Keratinocyte (primary cell): ENCODE measurements around the gene RASAL2.

Source experiments
- EZH2 ChIP-seq: IDR thresholded peaks from one replicate; pipeline ENCODE4 v1.6.1; 2012; ENCODE audit warnings: inconsistent platforms, mild to moderate bottlenecking, low read length, moderate library complexity
- TF ChIP-seq, protein P1 (sequence below), 3 experiments: IDR thresholded peaks in 1 of 3; conservative IDR thresholded peaks in 1 of 3; optimal IDR thresholded peaks in 1 of 3; 2 replicates in 2 of 3; 3 replicates in 1 of 3; pipeline versions ENCODE3 to v1.5.1; 2011; ENCODE audit warnings: low read length in 3 of 3, mild to moderate bottlenecking in 3 of 3, moderate library complexity in 2 of 3, control low read depth in 1 of 3, inconsistent platforms in 1 of 3; ENCODE audit not compliant: insufficient read depth in 2 of 3; ENCODE audit errors: extremely low read depth in 1 of 3

DNA sequence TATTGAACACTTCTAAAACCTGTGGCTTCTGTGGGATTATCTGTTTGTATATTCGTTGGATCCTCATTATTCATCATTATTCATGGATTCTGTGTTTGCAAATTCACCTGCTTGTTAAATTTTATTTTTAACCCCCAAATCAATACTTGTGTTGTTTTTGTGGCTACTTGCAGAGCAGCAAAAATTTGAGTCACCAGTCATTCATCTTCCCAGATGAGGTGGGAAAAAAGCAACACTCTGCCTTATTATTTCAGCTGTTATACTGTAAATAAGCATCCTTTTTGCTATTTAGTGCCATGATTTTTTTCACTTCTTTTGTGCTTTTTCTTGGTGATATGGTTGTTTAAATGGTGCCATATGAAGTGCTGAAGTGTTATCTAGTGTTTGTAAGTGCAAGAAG, 56.7 kb downstream of the RASAL2 start:
- TF ChIP-seq, protein P1, sequence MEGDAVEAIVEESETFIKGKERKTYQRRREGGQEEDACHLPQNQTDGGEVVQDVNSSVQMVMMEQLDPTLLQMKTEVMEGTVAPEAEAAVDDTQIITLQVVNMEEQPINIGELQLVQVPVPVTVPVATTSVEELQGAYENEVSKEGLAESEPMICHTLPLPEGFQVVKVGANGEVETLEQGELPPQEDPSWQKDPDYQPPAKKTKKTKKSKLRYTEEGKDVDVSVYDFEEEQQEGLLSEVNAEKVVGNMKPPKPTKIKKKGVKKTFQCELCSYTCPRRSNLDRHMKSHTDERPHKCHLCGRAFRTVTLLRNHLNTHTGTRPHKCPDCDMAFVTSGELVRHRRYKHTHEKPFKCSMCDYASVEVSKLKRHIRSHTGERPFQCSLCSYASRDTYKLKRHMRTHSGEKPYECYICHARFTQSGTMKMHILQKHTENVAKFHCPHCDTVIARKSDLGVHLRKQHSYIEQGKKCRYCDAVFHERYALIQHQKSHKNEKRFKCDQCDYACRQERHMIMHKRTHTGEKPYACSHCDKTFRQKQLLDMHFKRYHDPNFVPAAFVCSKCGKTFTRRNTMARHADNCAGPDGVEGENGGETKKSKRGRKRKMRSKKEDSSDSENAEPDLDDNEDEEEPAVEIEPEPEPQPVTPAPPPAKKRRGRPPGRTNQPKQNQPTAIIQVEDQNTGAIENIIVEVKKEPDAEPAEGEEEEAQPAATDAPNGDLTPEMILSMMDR (optimal IDR thresholded peaks at IDR 0.05 in 1 of 3, IDR thresholded peaks at IDR 0.05 in 1 of 3, conservative IDR thresholded peaks at IDR 0.05 in 1 of 3; ENCODE audit: extremely low read depth in 1 of 3, insufficient read depth in 2 of 3, low read length in 3 of 3), result no peak
- no peak for TF ChIP-seq EZH2
